Activated naive CD8-positive, alpha-beta T cell (primary cell): Measurements from ENCODE around the gene NECTIN2.
"Not testable (repeated sequence)": the region's sequence is repeated elsewhere in the genome, so short reads cannot be mapped to it uniquely, and the experiment has no call there.

Experiments
- H3K27ac Mint-ChIP-seq: one replicate; pipeline ENCODE4 v1.8.0; 2021; ENCODE audit warnings: mixed read lengths
- H3K27me3 Mint-ChIP-seq: one replicate; pipeline ENCODE4 v1.8.0; 2021; ENCODE audit warnings: mixed read lengths
- H3K36me3 Mint-ChIP-seq: one replicate; pipeline ENCODE4 v1.8.0; 2021; ENCODE audit warnings: mixed read lengths
- H3K4me1 Mint-ChIP-seq: one replicate; pipeline ENCODE4 v1.8.0; 2021; ENCODE audit warnings: low read depth, mixed read lengths
- H3K4me3 Mint-ChIP-seq: one replicate; pipeline ENCODE4 v1.8.0; 2021; ENCODE audit warnings: mild to moderate bottlenecking, mixed read lengths
- H3K9me3 Mint-ChIP-seq: one replicate; pipeline ENCODE4 v1.8.0; 2021; ENCODE audit warnings: low read depth, mixed read lengths

The NECTIN2 gene

GRCh38 chr19:44914433-44915206 lies 68.5 kb downstream of the NECTIN2 start, which contains the start of gene APOC1:
TSS of gene APOC1 (plus strand) at chr19:44914608. CDS start at chr19:44914892, 284 bp downstream.
- Mint-ChIP-seq H3K27ac (peak within 1 kb of the TSS; percentile 50), H3K4me3 (peak within 1 kb of the TSS; percentile 92), H3K27me3 (peaks cover 13% of the 10 kb centered on the region)
- H3K4me1 Mint-ChIP-seq, H3K36me3 Mint-ChIP-seq, H3K9me3 Mint-ChIP-seq: not testable (repeated sequence)

- Mint-ChIP-seq H3K4me1 (peaks cover 8% of the 10 kb centered on the region), H3K27me3 (peaks cover 9% of the 10 kb centered on the region), H3K27ac (no peak overlapping the region), H3K9me3 (no peaks in the 10 kb centered on the region), H3K36me3 (no peaks in the 10 kb centered on the region), H3K4me3 (no peak overlapping the region)
Measured at GRCh38 chr19:44924243-44924725, 78.2 kb downstream of the NECTIN2 start.

GRCh38 chr19:44925114-44925891 lies 79.2 kb downstream of the NECTIN2 start:
- H3K4me1 Mint-ChIP-seq = peaks cover 8% of the 10 kb centered on the region
- H3K27me3 Mint-ChIP-seq = peaks cover 9% of the 10 kb centered on the region
- H3K4me3 Mint-ChIP-seq = no peak overlapping the region
- H3K9me3 Mint-ChIP-seq = no peaks in the 10 kb centered on the region
- no peak overlapping the region for H3K27ac Mint-ChIP-seq
- no peaks in the 10 kb centered on the region for H3K36me3 Mint-ChIP-seq

- peak overlapping the region; percentile 49 for H3K4me3 Mint-ChIP-seq
- not testable (repeated sequence) for H3K27ac Mint-ChIP-seq, H3K36me3 Mint-ChIP-seq, H3K4me1 Mint-ChIP-seq, H3K9me3 Mint-ChIP-seq, H3K27me3 Mint-ChIP-seq
Measured at GRCh38 chr19:44926245-44927077, 80.4 kb downstream of the NECTIN2 start.

DNA sequence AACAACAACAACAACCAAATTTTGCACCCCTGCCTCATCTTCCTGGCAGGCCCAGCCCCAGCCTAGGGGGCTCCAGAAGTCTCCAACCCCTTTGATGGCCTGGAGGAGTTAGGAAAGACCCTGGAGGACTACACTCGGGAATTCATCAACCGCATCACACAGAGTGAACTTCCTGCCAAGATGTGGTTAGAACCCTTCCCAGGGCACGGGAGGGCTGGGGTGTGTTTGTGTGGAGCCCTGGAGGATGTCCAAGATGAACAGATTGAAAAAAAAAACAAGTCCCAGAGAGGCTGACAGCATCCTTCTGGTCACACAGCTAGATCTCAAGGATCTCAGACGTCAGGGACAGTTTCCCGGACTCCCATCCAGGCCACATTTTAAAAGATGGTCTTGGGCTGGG lies 81.6 kb downstream of the NECTIN2 start:
- Mint-ChIP-seq H3K9me3 (no peaks in the 10 kb centered on the region), H3K27me3 (peaks cover 9% of the 10 kb centered on the region), H3K4me1 (peaks cover 8% of the 10 kb centered on the region), H3K27ac (no peak overlapping the region), H3K4me3 (no peak overlapping the region), H3K36me3 (no peaks in the 10 kb centered on the region)

GRCh38 chr19:44930088-44930487 lies 84.0 kb downstream of the NECTIN2 start:
- H3K27me3 Mint-ChIP-seq = peaks cover 9% of the 10 kb centered on the region
- H3K36me3 Mint-ChIP-seq = no peaks in the 10 kb centered on the region
- H3K4me1 Mint-ChIP-seq = peaks cover 8% of the 10 kb centered on the region
- no peak overlapping the region for H3K27ac Mint-ChIP-seq
- H3K9me3 Mint-ChIP-seq = no peaks in the 10 kb centered on the region
- H3K4me3 Mint-ChIP-seq = no peak overlapping the region

- Mint-ChIP-seq H3K4me3 (no peak overlapping the region), H3K27ac (no peak overlapping the region), H3K27me3 (peaks cover 3% of the 10 kb centered on the region), H3K4me1 (peaks cover 4% of the 10 kb centered on the region), H3K36me3 (no peaks in the 10 kb centered on the region), H3K9me3 (no peaks in the 10 kb centered on the region)
Measured at GRCh38 chr19:44931541-44931940, 85.4 kb downstream of the NECTIN2 start.
